SK-N-MC (cell line): ENCODE data around the gene METTL27.

Experiments used
- EZH2 ChIP-seq: fragments of 200-600 bp; sonication (generic); IDR thresholded peaks from one replicate; pipeline ENCODE4 v1.6.1; 2017; ENCODE audit warnings: antibody characterized with exemption
- FOXP2 ChIP-seq: optimal IDR thresholded peaks from 2 replicates; pipeline ENCODE3; 2011; ENCODE audit warnings: mild to moderate bottlenecking, moderate library complexity; ENCODE audit not compliant: insufficient read depth; ENCODE audit errors: extremely low read length, control extremely low read depth
- POLR2AphosphoS5 ChIP-seq: IDR thresholded peaks from 2 replicates; pipeline ENCODE4 v1.6.1; 2012; ENCODE audit warnings: mild to moderate bottlenecking, low read depth, low read length, borderline replicate concordance

GRCh38 chr7:73828107-73828803 lies 14.1 kb downstream of the METTL27 start:
- TF ChIP-seq EZH2: no peak
- TF ChIP-seq POLR2AphosphoS5: no peak
- no peak for TF ChIP-seq FOXP2
